HepG2 (cell line): ENCODE data around the gene KIAA0040. TPM values are rescaled to one million over a fixed set of nuclear protein-coding genes. Genes with fewer than 3 reads are reported as not detected.

Source experiments
- ATAC-seq: fragments of 200-7000 bp; cut with Tn5 transposase; 3 replicates; pipeline ENCODE4 v1.9.1; 2020; ENCODE audit warnings: mild to moderate bottlenecking, moderate library complexity
- BruUV-seq: library from RNA; stranded (reverse); fragments of 400-500 nt; replicated peaks from 2 replicates; lab custom pipeline; 2021; lab: Mats Ljungman, UMichigan
- CTCF ChIA-PET: fragments of 300-600 bp; formaldehyde crosslinking; extraction: SDS; loops from one replicate; lab custom pipeline; 2021; ENCODE audit warnings: low total read pairs, inconsistent platforms, low intra/inter-chr PET ratio; lab: Yijun Ruan, JAX
- POLR2A ChIA-PET: fragments of 350-600 bp; sonication (Branson Sonifier 250); formaldehyde crosslinking; loops from one replicate; lab custom pipeline; 2020; ENCODE audit warnings: antibody characterized with exemption, inconsistent platforms; lab: Yijun Ruan, JAX
- DNase-seq: peaks from one replicate; pipeline ENCODE4 v3.0.0-alpha.2; 2015; ENCODE audit warnings: low spot score
- FAIRE-seq: peaks from 3 replicates; lab custom pipeline; 2011; peaks lifted over from hg19 to GRCh38; lab: Jason Lieb, UNC
- H2AFZ ChIP-seq: one replicate; pipeline ENCODE4 v1.6.1; 2011; ENCODE audit warnings: low read length, inconsistent platforms
- H3K27ac ChIP-seq: fragments of 300-600 bp; 3 replicates; pipeline ENCODE4 v1.8.0; 2011; ENCODE audit warnings: mixed run types, mild to moderate bottlenecking, mixed read lengths, low read length, inconsistent platforms; ENCODE audit not compliant: insufficient read depth; ENCODE audit errors: extremely low read length
- H3K27me3 ChIP-seq, 2 experiments: fragments of 200-600 bp in 1 of 2; 2 replicates in 1 of 2; 3 replicates in 1 of 2; pipeline versions ENCODE4 v1.6.0 to v1.8.0; 2011; ENCODE audit warnings: low read length in 2 of 2, mild to moderate bottlenecking in 2 of 2, moderate library complexity in 2 of 2, inconsistent platforms in 1 of 2; ENCODE audit not compliant: insufficient read depth in 2 of 2, control insufficient read depth in 1 of 2
- H3K36me3 ChIP-seq, 2 experiments: fragments of 200-600 bp in 1 of 2; replicated peaks in 1 of 2; 2 replicates in 1 of 2; 3 replicates in 1 of 2; pipeline versions ENCODE4 v1.5.1 to v1.8.0; 2011; ENCODE audit warnings: low read length in 2 of 2, inconsistent platforms in 1 of 2; ENCODE audit not compliant: insufficient read depth in 2 of 2, control insufficient read depth in 1 of 2
- H3K4me1 ChIP-seq: 2 replicates; pipeline ENCODE4 v1.5.1; 2012; ENCODE audit warnings: low read length, inconsistent platforms; ENCODE audit not compliant: insufficient read depth
- H3K4me2 ChIP-seq: 2 replicates; pipeline ENCODE4 v1.6.0; 2011; ENCODE audit warnings: low read depth, low read length, inconsistent platforms
- H3K4me3 ChIP-seq, 3 experiments: fragments of 200-600 bp in 1 of 3; sonication (generic), shearing (Covaris generic) in 1 of 3; replicated peaks in 1 of 3; 2 replicates each; pipeline ENCODE4 v1.5.1; 2011 to 2016; ENCODE audit warnings: low read length in 3 of 3, inconsistent platforms in 2 of 3, low read depth in 2 of 3, mild to moderate bottlenecking in 2 of 3, control low read depth in 1 of 3, mixed read lengths in 1 of 3; ENCODE audit not compliant: insufficient read depth in 1 of 3
- H3K79me2 ChIP-seq: one replicate; pipeline ENCODE4 v1.6.1; 2011; ENCODE audit warnings: low read length, inconsistent platforms; ENCODE audit not compliant: insufficient read depth
- H3K9ac ChIP-seq: 2 replicates; pipeline ENCODE4 v1.6.0; 2011; ENCODE audit warnings: mild to moderate bottlenecking, low read depth, low read length, inconsistent platforms; ENCODE audit not compliant: insufficient read depth
- H3K9me3 ChIP-seq: 2 replicates; pipeline ENCODE4 v1.5.1; 2012; ENCODE audit warnings: mild to moderate bottlenecking, low read length
- H4K20me1 ChIP-seq: 2 replicates; pipeline ENCODE4 v1.6.0; 2011; ENCODE audit warnings: inconsistent platforms, mild to moderate bottlenecking, low read length, moderate library complexity; ENCODE audit not compliant: insufficient read depth
- AHDC1 ChIP-seq: sonication (generic); formaldehyde crosslinking; IDR thresholded peaks from 2 replicates; pipeline ENCODE4 v1.5.1; 2020; ENCODE audit warnings: mild to moderate bottlenecking, missing genetic modification reagents, borderline replicate concordance
- ETV6 ChIP-seq: sonication (generic); formaldehyde crosslinking; conservative IDR thresholded peaks from 2 replicates; pipeline ENCODE4 v1.4.0; 2020; ENCODE audit warnings: missing genetic modification reagents
- HNRNPL ChIP-seq: fragments of 200-400 bp; formaldehyde crosslinking; IDR thresholded peaks from 2 replicates; pipeline ENCODE4 v1.6.1; 2017; ENCODE audit warnings: mild to moderate bottlenecking, low read depth, low read length
- PHF21A ChIP-seq: sonication (generic); formaldehyde crosslinking; IDR thresholded peaks from 2 replicates; pipeline ENCODE4 v1.5.0; 2020; ENCODE audit warnings: mild to moderate bottlenecking, missing genetic modification reagents
- PRPF4 ChIP-seq: fragments of 200-400 bp; formaldehyde crosslinking; IDR thresholded peaks from 2 replicates; pipeline ENCODE4 v1.6.1; 2016; ENCODE audit warnings: low read length, low read depth; ENCODE audit not compliant: poor library complexity, severe bottlenecking
- SIN3B ChIP-seq: fragments of 150-350 bp; IDR thresholded peaks from 2 replicates; pipeline ENCODE4 v1.6.1; 2014; ENCODE audit warnings: low read length
- SIX1 ChIP-seq: sonication (generic); formaldehyde crosslinking; IDR thresholded peaks from 2 replicates; pipeline ENCODE4 v1.4.0; 2020; ENCODE audit warnings: missing genetic modification reagents, borderline replicate concordance
- SP5 ChIP-seq: IDR thresholded peaks from 2 replicates; pipeline ENCODE4 v1.6.1; 2016; ENCODE audit warnings: low read depth, borderline replicate concordance
- ZNF292 ChIP-seq: sonication (generic); formaldehyde crosslinking; IDR thresholded peaks from 2 replicates; pipeline ENCODE4 v1.8.1; 2022; ENCODE audit warnings: mild to moderate bottlenecking, low read depth, missing genetic modification reagents, borderline replicate concordance
- ZNF512 ChIP-seq: sonication (generic); formaldehyde crosslinking; IDR thresholded peaks from 2 replicates; pipeline ENCODE4 v1.4.0; 2020; ENCODE audit warnings: mild to moderate bottlenecking, missing genetic modification reagents
- WGBS: methylation state at CpG from one replicate; pipeline ENCODE4 v1.1.6; 2017; ENCODE audit warnings: low lambda C conversion rate; 5-methylcytosine and 5-hydroxymethylcytosine counted together
- in situ Hi-C: cut with HindIII; loops from 2 replicates; pipeline ENCODE4 v1.10.0; 2017; ENCODE audit warnings: low pct_unique_long_range_greater_than_20kb; ENCODE audit not compliant: extremely low pct_ligation_motif_present
- intact Hi-C: fragments of 100-400 bp; cut with micrococcal nuclease; formaldehyde crosslinking; loops from one replicate; pipeline ENCODE4 v1.10.0; 2022; ENCODE audit not compliant: unreplicated experiment
- polyA plus RNA-seq, 8 experiments: library from polyadenylated mRNA; depleted of rRNA in 3 of 8; stranded (reverse) in 7 of 8; unstranded in 1 of 8; fragments of >200 nt; fragmentation: Illumina TruSeq in 4 of 8; extraction: Trizol in 4 of 8; gene quantifications; 2 replicates each; pipeline versions ENCODE4 v1.2.1 to v1.2.3, GENCODE V29; 2011 to 2016; ENCODE audit warnings: low read depth in 4 of 8, missing spikeins in 1 of 8, mixed read lengths in 1 of 8; ENCODE audit not compliant: insufficient read depth in 1 of 8
- total RNA-seq, 5 experiments: library from RNA; depleted of rRNA; stranded (reverse); fragments of >200 nt; fragmentation: Illumina TruSeq; extraction: Trizol; gene quantifications; 2 replicates each; pipeline ENCODE4 v1.2.3, GENCODE V29; 2016; ENCODE audit warnings: low read depth in 1 of 5

KIAA0040 gene
- total and polyA plus RNA-seq, 2 of the 13 experiments (the other 11 are each of a cell fraction or from before 2014, with no cell fraction given): 0.24 to 0.26 TPM

- TF ChIP-seq AHDC1 (CRISPR knock-in tag): no peak
- TF ChIP-seq HNRNPL: no peak
- no peak for TF ChIP-seq SP5 (CRISPR knock-in tag)
- no peak for TF ChIP-seq ZNF512 (CRISPR knock-in tag)
- TF ChIP-seq SIX1 (CRISPR knock-in tag): no peak
Measured at GRCh38 chr1:175166746-175167145, 25.8 kb downstream of the KIAA0040 start (continued).

GRCh38 chr1:175164751-175165150 lies 27.8 kb downstream of the KIAA0040 start:
- H3K9me3 ChIP-seq: no peaks in the 10 kb centered on the region
- in situ Hi-C loops (loop anchor here (25.0 kb wide), 3 partner anchors 723 to 1673 kb away; no protein-coding TSS in a partner anchor), intact Hi-C loops (no loop called here)
- H4K20me1 ChIP-seq: no peaks in the 10 kb centered on the region
- no peaks in the 10 kb centered on the region for H3K27me3 ChIP-seq
- POLR2A ChIA-PET: no interaction called here
- H3K79me2 ChIP-seq: no peaks in the 10 kb centered on the region
- no peaks in the 10 kb centered on the region for H3K4me1 ChIP-seq
- WGBS: 36% methylated on average over 2 of the region's 2 CpGs
- no peak overlapping the region for H3K4me2 ChIP-seq
- DNase-seq: no peak
- BruUV-seq: no TSS peak
- no peaks in the 10 kb centered on the region for H3K36me3 ChIP-seq
- CTCF ChIA-PET: no interaction called here
- H3K4me3 ChIP-seq: no peak overlapping the region
- ATAC-seq: no peak
- no peak for FAIRE-seq
- TF ChIP-seq ZNF292 (CRISPR knock-in tag) (no peak), PHF21A (CRISPR knock-in tag) (no peak), ETV6 (CRISPR knock-in tag) (no peak), PRPF4 (no peak), SIN3B (no peak)
- no peak overlapping the region for H3K9ac ChIP-seq
- H2AFZ ChIP-seq: no peak overlapping the region
- H3K27ac ChIP-seq: no peak overlapping the region
